GM21737 (cell line): ENCODE results near the gene PHACTR2.
"Not testable (repeated sequence)": the region's sequence is repeated elsewhere in the genome, so short reads cannot be mapped to it uniquely, and the experiment has no call there.

Experiments
- ATAC-seq: cut with Tn5 transposase; IDR thresholded peaks from one replicate; pipeline ENCODE4 v1.9.1; 2021; ENCODE audit warnings: mild to moderate bottlenecking, moderate library complexity; ENCODE audit not compliant: unreplicated experiment

The PHACTR2 gene

DNA sequence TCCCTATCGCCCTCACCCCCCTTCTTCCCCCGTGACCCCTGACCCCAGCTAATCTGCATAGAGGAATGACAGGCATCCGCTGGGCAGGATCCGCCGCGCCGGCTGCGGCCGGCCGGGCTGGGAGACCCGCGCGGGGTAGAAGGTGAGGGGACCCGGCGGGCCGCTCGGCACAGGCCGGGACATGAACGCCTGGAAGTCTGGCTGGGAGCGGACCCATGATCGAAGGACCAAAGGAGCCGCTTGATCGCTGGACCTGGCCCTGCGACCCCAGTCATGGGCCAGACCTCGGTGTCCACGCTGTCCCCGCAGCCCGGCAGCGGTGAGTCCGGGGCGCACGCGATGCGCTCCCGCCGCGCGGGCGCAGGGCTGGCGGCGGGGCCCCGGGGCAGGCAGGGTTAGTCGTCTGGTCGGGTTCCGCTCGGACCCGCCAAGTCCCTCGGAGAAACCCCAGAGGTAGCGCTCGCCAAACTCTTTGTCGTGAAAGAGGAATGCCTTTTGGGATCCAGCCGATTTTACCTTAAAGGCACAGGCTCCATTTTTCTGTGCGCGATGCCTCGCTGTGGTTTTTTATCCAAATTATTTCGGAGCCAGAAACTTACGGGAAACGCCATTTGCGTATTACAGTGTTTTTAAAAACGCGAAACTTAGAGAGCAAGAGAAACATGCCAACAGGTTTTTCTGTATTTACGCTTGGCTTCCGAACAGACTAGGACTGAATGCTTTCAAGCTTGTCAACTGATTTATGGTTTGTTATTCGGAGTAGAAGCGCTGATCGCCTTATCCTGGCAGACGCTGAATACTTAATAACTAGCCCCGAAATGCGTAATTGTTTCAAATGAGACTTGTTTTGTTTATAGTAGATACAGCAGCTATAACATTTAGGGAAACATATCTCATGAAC is at the start of gene PHACTR2:
Gene PHACTR2 (plus strand): TSS at position 75 of the 901 bp plus-strand sequence. CDS start 199 bp downstream, at position 274.
- no peak for ATAC-seq

- ATAC-seq, result no peak
Observed at GRCh38 chr6:143629104-143630080, 48.4 kb upstream of the PHACTR2 start.

GRCh38 chr6:143631196-143631595 is 46.6 kb upstream of the PHACTR2 start:
- ATAC-seq, result not testable (repeated sequence)

- no peak for ATAC-seq
Observed at GRCh38 chr6:143632894-143633293, 44.9 kb upstream of the PHACTR2 start.

GRCh38 chr6:143634486-143634885 is 43.3 kb upstream of the PHACTR2 start:
- ATAC-seq, result no peak

DNA sequence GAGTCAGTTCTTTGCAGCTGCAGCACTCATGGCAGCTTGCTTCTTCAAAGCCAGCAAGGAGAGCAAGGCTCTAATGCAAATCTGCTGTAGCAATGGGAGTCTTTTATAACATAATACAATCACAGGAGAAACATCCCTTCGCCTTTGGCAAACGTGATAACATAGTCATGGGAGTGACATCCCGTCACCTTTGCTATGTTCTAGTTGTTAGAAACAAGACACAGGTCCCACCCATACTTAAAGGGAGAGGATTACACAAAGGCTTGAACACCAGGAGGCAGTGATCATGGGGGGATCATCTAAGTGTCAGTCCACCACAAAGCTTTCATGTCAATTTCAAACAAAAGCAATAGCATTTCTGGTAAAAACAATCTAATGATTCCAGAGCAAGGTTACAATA is 40.1 kb upstream of the PHACTR2 start:
- ATAC-seq, result no peak

DNA sequence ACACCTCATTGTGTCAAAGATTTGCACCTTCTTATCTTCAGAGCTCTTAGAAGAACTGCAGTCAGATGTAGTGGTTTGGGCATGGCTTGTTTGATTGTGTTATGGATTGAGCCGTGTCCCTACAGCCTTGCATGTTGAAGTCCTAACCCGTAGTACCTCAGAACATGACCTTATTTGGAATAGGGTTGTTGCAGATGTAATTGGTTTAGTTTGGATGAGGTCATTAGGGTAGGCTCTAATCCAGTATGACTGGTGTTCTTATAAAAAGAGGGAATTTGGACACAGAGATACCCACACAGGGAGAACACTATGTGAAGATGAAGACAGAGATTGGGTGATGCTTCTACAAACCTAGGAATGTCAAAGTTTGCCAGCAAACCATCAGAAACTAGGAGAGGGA is 35.4 kb upstream of the PHACTR2 start:
- ATAC-seq, result no peak

GRCh38 chr6:143647191-143647590 is 30.6 kb upstream of the PHACTR2 start:
- ATAC-seq, result no peak

DNA sequence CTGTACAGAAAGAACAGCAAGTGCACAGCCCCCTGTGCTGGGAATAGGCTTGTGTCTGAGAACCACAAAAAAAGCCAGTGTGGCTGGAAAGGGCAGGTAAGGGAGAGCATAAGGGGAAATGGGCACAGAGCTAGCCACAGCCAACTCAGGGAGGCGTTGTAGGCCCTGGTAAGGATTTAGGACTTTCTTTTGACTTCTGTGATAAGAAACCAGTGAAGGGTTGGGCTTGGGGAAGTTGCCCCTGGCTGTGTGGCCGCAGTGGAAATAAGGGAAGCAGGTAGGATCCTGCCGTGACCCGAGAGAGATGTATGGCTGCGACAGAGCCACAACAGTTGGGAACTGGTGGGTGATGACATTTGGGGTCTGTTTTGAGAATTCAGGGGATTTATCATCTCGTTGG is 30.0 kb upstream of the PHACTR2 start:
- no peak for ATAC-seq

DNA sequence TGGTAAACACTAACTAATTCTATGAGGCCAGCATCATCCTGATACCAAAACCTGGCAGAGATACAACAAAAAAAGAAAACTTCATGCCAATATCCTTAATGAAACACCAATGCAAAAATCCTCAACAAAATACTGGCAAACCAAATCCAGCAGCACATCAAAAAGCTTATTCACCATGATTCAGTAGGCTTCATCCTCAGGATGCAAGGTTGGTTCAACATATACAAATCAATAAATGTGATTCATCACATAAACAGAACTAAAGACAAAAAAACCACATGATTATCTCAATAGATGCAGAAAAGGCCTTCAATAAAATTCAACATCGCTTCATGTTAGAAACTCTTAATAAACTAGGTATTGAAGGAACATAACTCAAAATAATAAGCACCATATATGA is 28.4 kb upstream of the PHACTR2 start:
- not testable (repeated sequence) for ATAC-seq

DNA sequence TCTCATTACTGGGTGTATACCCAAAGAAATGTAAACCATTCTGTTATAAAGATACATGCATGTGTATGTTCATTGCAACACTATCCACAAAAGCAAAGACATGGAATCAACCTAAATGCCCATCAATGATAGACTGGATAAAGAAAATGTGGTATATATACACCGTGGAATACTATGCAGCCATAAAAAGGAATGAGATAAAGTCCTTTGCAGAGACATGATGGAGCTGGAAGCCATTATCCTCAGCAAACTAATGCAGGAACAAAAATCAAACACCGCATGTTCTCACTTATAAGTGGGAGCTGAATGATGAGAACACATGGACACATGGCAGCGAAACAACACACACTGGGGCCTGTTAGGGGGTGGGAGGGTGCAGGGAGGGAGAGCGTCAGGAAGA is 26.4 kb upstream of the PHACTR2 start:
- not testable (repeated sequence) for ATAC-seq

DNA sequence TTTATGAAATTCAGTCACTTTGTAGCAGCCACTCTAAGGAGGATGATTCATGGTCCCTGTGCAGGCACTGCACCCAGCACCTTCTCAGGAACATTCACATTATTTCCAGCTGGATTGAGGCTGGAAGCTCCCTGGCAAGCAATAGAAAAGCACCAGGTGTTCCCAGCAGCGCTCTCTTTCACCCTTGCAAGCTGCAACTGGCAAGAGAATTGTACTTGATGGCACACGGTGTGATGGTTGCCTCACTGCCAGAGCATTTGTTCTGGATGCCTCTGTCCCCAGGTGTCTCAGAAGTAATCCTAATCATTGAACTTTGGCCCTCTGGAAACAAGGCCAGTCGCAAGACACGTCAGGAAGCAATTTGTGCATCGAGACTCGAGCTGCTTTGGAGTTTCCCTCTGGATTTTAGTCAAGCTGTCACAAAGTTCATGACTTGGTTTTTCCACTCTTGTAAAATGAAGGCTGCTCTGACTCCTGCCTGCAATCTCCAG is 24.9 kb upstream of the PHACTR2 start:
- no peak for ATAC-seq

GRCh38 chr6:143655541-143655940 is 22.2 kb upstream of the PHACTR2 start:
- ATAC-seq, result no peak

GRCh38 chr6:143656026-143656425 is 21.7 kb upstream of the PHACTR2 start:
- no peak for ATAC-seq

- ATAC-seq, result no peak
Observed at GRCh38 chr6:143657809-143658208, 20.0 kb upstream of the PHACTR2 start.

DNA sequence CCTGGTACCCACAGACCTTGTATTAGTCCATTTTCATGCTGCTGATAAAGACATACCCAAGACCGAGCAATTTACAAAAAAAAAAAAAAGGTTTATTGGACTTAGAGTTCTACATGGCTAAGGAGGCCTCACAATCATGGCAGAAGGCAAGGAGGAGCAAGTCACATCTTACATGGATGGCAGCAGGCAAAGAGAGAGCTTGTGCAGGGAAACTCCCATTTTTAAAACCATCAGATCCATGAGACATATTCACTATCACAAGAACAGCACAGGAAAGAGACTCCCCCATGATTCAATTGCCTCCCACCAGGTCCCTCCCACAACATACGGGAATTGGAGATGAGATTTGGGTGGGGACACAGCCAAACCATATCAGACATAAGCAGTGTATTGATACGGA is 17.6 kb upstream of the PHACTR2 start:
- not testable (repeated sequence) for ATAC-seq

- no peak for ATAC-seq
Observed at GRCh38 chr6:143664171-143664570, 13.6 kb upstream of the PHACTR2 start.

DNA sequence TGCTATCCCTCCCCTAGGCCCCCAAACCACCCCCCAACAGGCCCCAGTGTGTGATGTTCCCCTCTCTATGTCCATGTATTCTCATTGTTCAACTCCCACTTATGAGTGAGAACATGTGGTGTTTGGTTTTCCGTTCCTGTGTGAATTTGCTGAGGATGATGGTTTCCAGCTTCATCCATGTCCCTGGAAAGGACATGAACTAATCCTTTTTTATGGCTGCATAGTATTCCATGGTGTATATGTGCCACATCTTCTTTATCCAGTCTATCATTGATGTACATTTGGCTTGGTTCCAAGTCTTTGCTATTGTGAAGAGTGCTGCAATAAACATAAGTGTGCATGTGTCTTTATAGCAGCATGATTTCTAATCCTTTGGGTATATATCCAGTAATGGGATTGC is 11.8 kb upstream of the PHACTR2 start:
- not testable (repeated sequence) for ATAC-seq

DNA sequence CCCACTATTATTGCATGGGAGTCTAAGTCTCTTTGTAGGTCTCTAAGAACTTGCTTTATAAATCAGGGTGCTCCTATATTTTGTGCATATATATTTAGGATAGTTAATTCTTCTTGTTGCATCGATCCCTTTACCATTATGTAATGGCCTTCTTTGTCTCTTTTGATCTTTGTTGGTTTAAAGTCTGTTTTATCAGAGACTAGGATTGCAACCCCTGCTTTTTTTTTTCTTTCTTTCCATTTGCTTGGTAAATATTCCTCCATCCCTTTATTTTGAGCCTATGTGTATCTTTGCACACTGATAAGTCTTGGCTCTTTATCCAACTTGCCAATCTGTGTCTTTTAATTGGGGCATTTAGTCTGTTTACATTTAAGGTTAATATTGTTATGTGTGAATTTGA is 8.3 kb upstream of the PHACTR2 start:
- ATAC-seq, result not testable (repeated sequence)

- ATAC-seq, result no peak
Observed at GRCh38 chr6:143673669-143674068, 4.1 kb upstream of the PHACTR2 start.
